H1 (cell line): Measurements from ENCODE around the gene ETDB. TPM values are rescaled to one million over a fixed set of nuclear protein-coding genes. Genes with fewer than 3 reads are reported as not detected.
A peak's percentile ranks its signal among the peaks of the same experiment; 100 is the strongest.
"Not testable (repeated sequence)": the region's sequence is repeated elsewhere in the genome, so short reads cannot be mapped to it uniquely, and the experiment has no call there.

Experiments
- CTCF ChIA-PET: fragments of 300-600 bp; sonication (Branson Sonifier 250); formaldehyde crosslinking; loops from one replicate; lab custom pipeline; 2021; ENCODE audit not compliant: partially characterized antibody; lab: Charles Lee
- POLR2A ChIA-PET: fragments of 300-600 bp; sonication (Branson Sonifier 250); formaldehyde crosslinking; loops from one replicate; lab custom pipeline; 2021; ENCODE audit warnings: inconsistent platforms; ENCODE audit not compliant: partially characterized antibody; lab: Charles Lee
- DNase-seq, 2 experiments: peaks; one replicate each; pipeline versions ENCODE4 v3.0.0 to v3.0.0-alpha.2; 2010 to 2022; ENCODE audit warnings: low spot score in 2 of 2, low read depth in 1 of 2, mixed read lengths in 1 of 2
- FAIRE-seq: peaks from 2 replicates; lab custom pipeline; 2011; peaks lifted over from hg19 to GRCh38; lab: Jason Lieb, UNC
- H2AFZ ChIP-seq: 2 replicates; pipeline ENCODE4 v1.8.1; 2012; ENCODE audit warnings: low read length, inconsistent platforms
- H2AK5ac ChIP-seq: 2 replicates; pipeline ENCODE4 v1.6.1; 2013; ENCODE audit warnings: low read depth, low read length
- H2BK120ac ChIP-seq: replicated peaks from 2 replicates; pipeline ENCODE3; 2013; ENCODE audit warnings: low read depth, low read length, inconsistent platforms
- H2BK12ac ChIP-seq: 2 replicates; pipeline ENCODE4 v1.6.1; 2013; ENCODE audit warnings: low read depth, low read length
- H2BK15ac ChIP-seq: 2 replicates; pipeline ENCODE4 v1.6.1; 2013; ENCODE audit warnings: low read length
- H2BK20ac ChIP-seq: 2 replicates; pipeline ENCODE4 v1.6.1; 2013; ENCODE audit warnings: low read length
- H2BK5ac ChIP-seq: 2 replicates; pipeline ENCODE4 v1.6.1; 2013; ENCODE audit warnings: low read depth, low read length
- H3K14ac ChIP-seq: 2 replicates; pipeline ENCODE4 v1.6.1; 2013; ENCODE audit warnings: inconsistent platforms; ENCODE audit not compliant: insufficient read length
- H3K18ac ChIP-seq: 2 replicates; pipeline ENCODE4 v1.6.1; 2013; ENCODE audit warnings: low read length; ENCODE audit errors: extremely low read depth
- H3K23ac ChIP-seq: 2 replicates; pipeline ENCODE4 v1.6.1; 2013; ENCODE audit warnings: inconsistent platforms; ENCODE audit not compliant: insufficient read length
- H3K23me2 ChIP-seq: 2 replicates; pipeline ENCODE4 v1.6.1; 2013; ENCODE audit warnings: low read depth, low read length
- H3K27ac ChIP-seq: 2 replicates; pipeline ENCODE4 v1.6.1; 2011; ENCODE audit warnings: low read depth, low read length, inconsistent platforms
- H3K27me3 ChIP-seq, 4 experiments: replicated peaks in 1 of 4; 1 replicate in 1 of 4; 2 replicates in 3 of 4; pipeline versions ENCODE4 v1.6.1 to v1.8.1; 2011 to 2013; ENCODE audit warnings: low read length in 3 of 4, mild to moderate bottlenecking in 3 of 4, inconsistent platforms in 2 of 4, mixed read lengths in 2 of 4, moderate library complexity in 1 of 4; ENCODE audit not compliant: control insufficient read depth in 3 of 4, insufficient read depth in 3 of 4; ENCODE audit errors: extremely low read depth in 1 of 4
- H3K36me3 ChIP-seq, 4 experiments: 2 replicates each; pipeline versions ENCODE4 v1.6.1 to v1.8.1; 2011 to 2013; ENCODE audit warnings: mild to moderate bottlenecking in 4 of 4, low read length in 3 of 4, moderate library complexity in 2 of 4, control low read depth in 1 of 4, inconsistent platforms in 1 of 4; ENCODE audit not compliant: insufficient read depth in 4 of 4, control insufficient read depth in 2 of 4
- H3K4ac ChIP-seq: replicated peaks from 2 replicates; pipeline ENCODE3; 2013; ENCODE audit warnings: low read length, low read depth, mixed read lengths, inconsistent platforms; ENCODE audit not compliant: insufficient read length
- H3K4me1 ChIP-seq, 4 experiments: replicated peaks in 1 of 4; 1 replicate in 1 of 4; 2 replicates in 3 of 4; pipeline versions ENCODE4 v1.6.1 to v1.8.1; 2011 to 2013; ENCODE audit warnings: low read length in 3 of 4, inconsistent platforms in 2 of 4, mixed read lengths in 1 of 4; ENCODE audit not compliant: insufficient read depth in 4 of 4, control insufficient read depth in 3 of 4
- H3K4me2 ChIP-seq, 2 experiments: 2 replicates each; pipeline versions ENCODE4 v1.6.1 to v1.8.1; 2011 to 2013; ENCODE audit warnings: low read depth in 2 of 2, low read length in 2 of 2, control low read depth in 1 of 2, inconsistent platforms in 1 of 2, mild to moderate bottlenecking in 1 of 2; ENCODE audit not compliant: insufficient read depth in 1 of 2
- H3K4me3 ChIP-seq, 4 experiments: fragments of 200-600, 300-600 bp in 1 of 4; sonication (generic), shearing (Covaris generic), sonication (Bioruptor Twin) in 1 of 4; 2 replicates each; pipeline versions ENCODE4 v1.5.1 to v1.8.1; 2011 to 2016; ENCODE audit warnings: low read length in 4 of 4, low read depth in 3 of 4, control low read depth in 2 of 4, inconsistent platforms in 2 of 4, mild to moderate bottlenecking in 2 of 4, mixed read lengths in 1 of 4, moderate library complexity in 1 of 4; ENCODE audit not compliant: insufficient read depth in 2 of 4; ENCODE audit errors: extremely low read depth in 1 of 4
- H3K56ac ChIP-seq: replicated peaks from 2 replicates; pipeline ENCODE3; 2013; ENCODE audit warnings: low read depth, mild to moderate bottlenecking, mixed read lengths, low read length, inconsistent platforms; ENCODE audit not compliant: insufficient read length
- H3K79me1 ChIP-seq: 2 replicates; pipeline ENCODE4 v1.6.1; 2013; ENCODE audit warnings: low read depth, low read length, control low read depth
- H3K79me2 ChIP-seq, 2 experiments: 2 replicates each; pipeline versions ENCODE4 v1.6.1 to v1.8.1; 2012 to 2013; ENCODE audit warnings: low read length in 2 of 2, mild to moderate bottlenecking in 2 of 2, inconsistent platforms in 1 of 2; ENCODE audit not compliant: insufficient read depth in 2 of 2, control insufficient read depth in 1 of 2
- H3K9ac ChIP-seq, 4 experiments: replicated peaks in 1 of 4; 1 replicate in 1 of 4; 2 replicates in 3 of 4; pipeline versions ENCODE4 v1.6.1 to v1.8.1; 2011 to 2013; ENCODE audit warnings: low read depth in 3 of 4, low read length in 3 of 4, control low read depth in 2 of 4, mild to moderate bottlenecking in 2 of 4, moderate library complexity in 2 of 4, inconsistent platforms in 1 of 4; ENCODE audit errors: extremely low read depth in 1 of 4
- H3K9me3 ChIP-seq, 2 experiments: 2 replicates each; pipeline versions ENCODE4 v1.6.1 to v1.8.1; 2012 to 2013; ENCODE audit warnings: mild to moderate bottlenecking in 2 of 2, moderate library complexity in 2 of 2, control low read depth in 1 of 2, inconsistent platforms in 1 of 2, low read depth in 1 of 2, low read length in 1 of 2, mixed read lengths in 1 of 2; ENCODE audit not compliant: insufficient read depth in 2 of 2
- H4K20me1 ChIP-seq, 2 experiments: replicated peaks in 1 of 2; 2 replicates each; pipeline versions ENCODE3 to v1.8.1; 2011 to 2013; ENCODE audit warnings: inconsistent platforms in 2 of 2, low read length in 2 of 2, mild to moderate bottlenecking in 1 of 2; ENCODE audit not compliant: insufficient read depth in 2 of 2, control insufficient read depth in 1 of 2
- H4K5ac ChIP-seq: 2 replicates; pipeline ENCODE4 v1.6.1; 2013; ENCODE audit warnings: low read length, low read depth, mixed read lengths, inconsistent platforms; ENCODE audit not compliant: insufficient read length
- H4K8ac ChIP-seq: 2 replicates; pipeline ENCODE4 v1.8.0; 2013; ENCODE audit warnings: mild to moderate bottlenecking, moderate library complexity, low read length, inconsistent platforms; ENCODE audit not compliant: insufficient read depth; ENCODE audit errors: extremely low read depth
- H4K91ac ChIP-seq: replicated peaks from 2 replicates; pipeline ENCODE3; 2013; ENCODE audit warnings: low read length, mixed read lengths, inconsistent platforms; ENCODE audit not compliant: insufficient read length
- KDM4A ChIP-seq: IDR thresholded peaks from one replicate; pipeline ENCODE4 v1.7.1; 2012; ENCODE audit warnings: low read depth, mild to moderate bottlenecking, moderate library complexity, low read length, inconsistent platforms; ENCODE audit not compliant: severe bottlenecking
- MAX ChIP-seq: IDR thresholded peaks from 2 replicates; pipeline ENCODE4 v1.6.1; 2012; ENCODE audit warnings: inconsistent platforms
- TAF1 ChIP-seq: IDR thresholded peaks from 2 replicates; pipeline ENCODE4 v1.6.1; 2011; ENCODE audit warnings: mild to moderate bottlenecking, low read depth, low read length
- TEAD4 ChIP-seq: IDR thresholded peaks from 2 replicates; pipeline ENCODE4 v1.6.1; 2012; ENCODE audit warnings: low read depth, low read length, inconsistent platforms, mixed read lengths
- WGBS, 2 experiments: shearing (Covaris generic) in 1 of 2; methylation state at CpG; one replicate each; pipeline versions ENCODE4 v1.1.6 to v1.1.7; 2013 to 2015; ENCODE audit warnings: low lambda C conversion rate in 2 of 2, mixed read lengths in 2 of 2, inconsistent platforms in 1 of 2, low coverage in 1 of 2, missing lambda C conversion rate in 1 of 2; ENCODE audit not compliant: insufficient replicate concordance in 2 of 2, insufficient coverage in 1 of 2, insufficient read length in 1 of 2; ENCODE audit errors: extremely low coverage in 1 of 2, missing lambda C conversion rate in 1 of 2; 5-methylcytosine and 5-hydroxymethylcytosine counted together
- polyA plus RNA-seq, 7 experiments: library from polyadenylated mRNA; depleted of rRNA in 3 of 7; stranded (reverse) in 5 of 7; unstranded in 2 of 7; fragments of >200 nt in 5 of 7; fragments of 200-250 nt in 2 of 7; gene quantifications; 1 replicate in 5 of 7; 2 replicates in 1 of 7; 4 replicates in 1 of 7; pipeline versions ENCODE4 v1.2.1 to v1.2.3, GENCODE V29; 2011 to 2013; ENCODE audit warnings: missing spikeins in 2 of 7, mixed read lengths in 2 of 7
- total RNA-seq: library from RNA; stranded (reverse); fragmentation: NEBNext Ultra II Directional; extraction: Animal tissue kit (Norgen Biotek cat#: 25700); gene quantifications from 2 replicates; pipeline ENCODE4 v1.2.1, GENCODE V29; 2021

ETDB gene
- total and polyA plus RNA-seq, 2 of the 8 experiments (the other 6 are each of a cell fraction or from before 2014, with no cell fraction given), result not detected

- H3K27me3 ChIP-seq, H3K79me1 ChIP-seq, H2BK5ac ChIP-seq, H4K20me1 ChIP-seq, H3K4ac ChIP-seq, H2AFZ ChIP-seq, H2BK15ac ChIP-seq, H3K56ac ChIP-seq, H3K27ac ChIP-seq, H4K8ac ChIP-seq, H3K14ac ChIP-seq, H2BK20ac ChIP-seq, H4K91ac ChIP-seq, H2BK120ac ChIP-seq, H3K36me3 ChIP-seq, H2BK12ac ChIP-seq, H3K79me2 ChIP-seq, H3K23me2 ChIP-seq, H2AK5ac ChIP-seq, CTCF ChIA-PET, H3K4me1 ChIP-seq, H3K9me3 ChIP-seq, H3K23ac ChIP-seq: not testable (repeated sequence)
- Histone ChIP-seq H3K9ac (peak overlapping the region in 1 of 4 experiments; percentile 37; a peak in 2 of 7 replicates), H3K4me3 (peak overlapping the region; percentile 46 to 73 (median 58)), H4K5ac (peak overlapping the region; percentile 66), H3K4me2 (peak overlapping the region; percentile 72 to 88), H3K18ac (peak overlapping the region; percentile 32; the same call in 1 of the 2 replicates)
- peak; percentile 4 for TF ChIP-seq KDM4A
- TF ChIP-seq TAF1, result 0 out of 2 replicates have a peak, but pooled peaks have one; percentile 3
- peak; percentile 17; the same call in 1 of the 2 replicates for TF ChIP-seq TEAD4
- TF ChIP-seq MAX, result peak; percentile 15; the same call in 1 of the 2 replicates
- POLR2A ChIA-PET, result interaction anchor here (1.2 to 1.7 kb wide), 2 partner anchors 15 to 93 kb away, joined by 4 read pairs; no protein-coding TSS in a partner anchor
- WGBS, 2 experiments, result 0% methylated on average over 3 of the region's 15 CpGs; no CpG with 5 or more reads in 1 of the 2 experiments
- DNase-seq (peak in 1 of 2 experiments; percentile 49), FAIRE-seq (peak; percentile 65)
These were observed 23.1 kb downstream of the ETDB start for GRCh38 chrX:135097196-135097744.
